HG03097 (cell line): ENCODE data around the gene PASK.

Experiments
- ATAC-seq: cut with Tn5 transposase; IDR thresholded peaks from one replicate; pipeline ENCODE4 v1.9.1; 2021; ENCODE audit not compliant: unreplicated experiment, low FRiP score

PASK gene

DNA sequence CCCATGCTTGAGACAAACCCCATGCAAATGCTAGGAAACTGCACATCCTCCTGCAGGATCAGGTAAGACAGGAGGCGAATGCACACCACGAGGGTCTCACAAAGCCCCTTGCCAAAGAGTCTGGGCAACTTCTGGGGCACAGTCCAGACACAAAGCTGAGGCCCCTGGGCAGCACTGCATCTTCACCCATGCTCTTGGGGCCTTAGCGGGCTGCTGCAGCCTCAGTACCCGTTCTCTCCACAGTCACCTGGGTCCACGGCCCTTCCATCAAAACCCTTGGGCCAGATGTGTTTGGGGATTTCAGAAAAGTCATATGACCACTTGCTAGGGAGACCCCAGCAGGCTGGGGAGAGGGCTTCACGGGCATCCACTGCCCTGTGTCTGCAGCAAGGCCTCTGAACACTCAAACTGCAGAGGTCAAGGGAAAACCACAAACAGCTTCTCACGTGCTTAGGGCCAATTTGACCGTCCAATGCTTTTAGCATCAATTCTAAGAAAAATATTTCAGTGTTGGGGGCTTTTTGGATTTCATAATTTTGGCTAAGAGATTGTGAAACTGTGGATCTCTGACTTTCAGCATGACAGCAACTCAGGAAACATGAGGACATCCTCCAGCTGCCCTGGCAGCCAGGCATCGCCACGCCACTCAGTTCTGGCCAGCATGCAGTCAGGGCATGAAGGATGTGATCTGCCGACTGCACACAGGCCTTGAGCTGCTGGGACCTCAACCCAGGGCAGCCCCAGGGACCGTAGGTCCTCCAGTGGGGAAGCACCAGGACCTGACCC is 20.0 kb downstream of the PASK start:
- no peak for ATAC-seq

DNA sequence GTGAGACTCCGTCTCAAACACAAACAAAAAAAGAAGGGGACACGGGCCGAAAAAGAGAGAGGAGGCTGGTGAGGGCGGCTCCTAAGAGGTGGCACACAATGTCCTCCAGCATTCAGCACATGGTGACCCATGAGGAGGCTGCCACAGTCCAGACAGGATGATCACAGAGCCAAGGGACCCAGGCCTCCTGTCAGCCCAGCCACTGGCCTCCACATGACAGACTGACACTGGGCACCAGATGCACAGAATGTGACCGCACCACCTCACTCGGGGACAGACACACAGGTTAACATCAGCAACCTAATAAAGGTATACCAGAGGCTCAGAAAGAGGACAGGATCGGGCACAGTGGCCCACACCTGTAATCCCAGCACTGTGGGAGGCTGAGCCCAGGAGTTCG is 21.0 kb downstream of the PASK start:
- no peak for ATAC-seq

DNA sequence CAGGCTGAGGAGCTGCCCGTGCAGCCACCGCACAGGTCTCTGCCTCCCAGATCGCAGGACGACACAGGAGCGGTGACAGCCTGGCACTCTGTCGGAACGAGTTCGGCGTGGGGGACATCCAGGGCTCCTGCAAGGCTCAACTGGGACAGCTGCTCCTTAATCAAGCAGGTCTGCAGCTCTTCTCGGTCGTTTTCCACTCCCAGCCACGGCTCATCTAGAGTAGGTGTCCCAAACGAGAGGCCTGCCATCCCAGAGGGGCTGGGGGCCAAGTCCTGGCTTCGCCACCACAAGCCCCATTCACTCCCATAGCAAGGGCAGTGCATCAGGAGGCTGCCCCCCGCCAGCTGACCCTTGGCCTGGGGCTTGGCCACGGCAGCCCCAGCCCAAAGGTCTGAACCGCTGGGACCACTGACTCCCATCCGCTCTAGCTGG is 22.5 kb downstream of the PASK start:
- no peak for ATAC-seq

DNA sequence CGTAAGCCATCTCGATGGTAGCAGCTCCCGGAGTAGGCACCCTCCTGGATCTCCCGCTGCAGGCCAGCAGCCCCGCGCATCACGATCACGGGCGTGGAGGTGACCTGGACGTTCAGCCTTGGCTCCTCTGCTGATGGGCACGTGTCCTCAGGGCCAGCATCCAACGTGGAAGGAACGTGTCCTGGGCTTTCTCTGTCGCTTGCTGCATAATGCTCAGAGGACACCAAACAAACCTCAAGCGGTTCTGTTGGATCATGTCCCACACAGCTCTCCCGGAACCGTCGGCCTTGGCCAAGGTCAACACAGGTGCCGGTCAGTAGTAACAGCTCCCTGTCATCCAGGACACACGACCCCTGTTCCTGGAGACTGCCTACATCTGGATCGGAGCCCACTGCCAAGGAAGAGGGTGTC is 23.1 kb downstream of the PASK start:
- no peak for ATAC-seq

DNA sequence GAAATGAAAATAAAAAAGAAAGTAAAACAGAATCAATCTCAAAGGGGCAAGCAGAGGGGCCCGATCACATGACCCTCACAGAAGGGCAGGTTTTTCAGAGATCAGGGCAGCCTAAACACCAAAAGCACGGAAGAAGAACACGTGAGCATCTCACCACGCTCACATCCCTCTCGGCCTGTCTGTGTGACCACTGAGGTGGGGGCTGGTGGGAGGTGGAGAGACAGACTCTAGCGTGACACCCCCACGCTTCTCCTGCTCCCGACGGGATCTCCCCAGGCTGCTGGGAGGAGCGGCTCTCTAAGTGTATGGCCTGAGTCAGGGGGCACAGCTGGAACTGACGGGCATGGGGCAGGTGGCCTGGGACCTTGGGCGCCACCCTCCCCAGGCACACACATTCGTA is 23.6 kb downstream of the PASK start:
- ATAC-seq: no peak

DNA sequence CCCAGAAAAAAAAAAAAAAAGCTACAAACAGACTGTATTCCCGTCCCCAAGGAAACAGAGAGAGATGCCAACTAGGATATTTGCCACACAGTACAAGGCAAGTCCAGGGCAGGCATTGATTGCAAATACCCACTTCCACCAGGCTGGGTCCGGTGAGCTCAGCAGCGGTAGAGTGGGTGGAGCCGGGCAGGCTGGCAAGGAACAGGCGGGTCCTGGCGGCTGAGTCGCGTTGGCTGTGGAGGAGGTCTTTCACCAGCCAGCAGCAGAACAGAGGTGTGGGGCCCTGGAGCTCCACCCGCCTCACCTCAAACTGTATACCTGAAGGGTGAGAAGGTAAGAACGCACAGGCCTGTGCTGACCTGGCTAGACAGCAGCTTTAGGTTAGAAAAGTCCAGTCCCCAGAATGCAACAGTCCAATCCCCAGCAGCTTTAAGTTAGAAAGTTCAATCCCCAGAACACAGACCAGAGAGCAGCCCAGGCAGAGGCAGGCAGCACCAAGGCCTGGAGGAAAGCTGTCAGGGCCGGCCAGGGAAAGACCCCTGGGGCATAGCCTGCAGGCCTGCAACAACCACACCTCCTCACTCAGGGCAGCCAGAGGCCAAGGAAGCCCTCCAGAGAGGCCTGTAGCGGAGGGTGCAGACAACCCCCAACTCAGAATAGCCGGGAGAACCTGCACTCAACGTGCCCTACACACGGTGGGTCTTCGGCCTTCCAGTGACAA is 25.3 kb downstream of the PASK start:
- ATAC-seq: no peak

DNA sequence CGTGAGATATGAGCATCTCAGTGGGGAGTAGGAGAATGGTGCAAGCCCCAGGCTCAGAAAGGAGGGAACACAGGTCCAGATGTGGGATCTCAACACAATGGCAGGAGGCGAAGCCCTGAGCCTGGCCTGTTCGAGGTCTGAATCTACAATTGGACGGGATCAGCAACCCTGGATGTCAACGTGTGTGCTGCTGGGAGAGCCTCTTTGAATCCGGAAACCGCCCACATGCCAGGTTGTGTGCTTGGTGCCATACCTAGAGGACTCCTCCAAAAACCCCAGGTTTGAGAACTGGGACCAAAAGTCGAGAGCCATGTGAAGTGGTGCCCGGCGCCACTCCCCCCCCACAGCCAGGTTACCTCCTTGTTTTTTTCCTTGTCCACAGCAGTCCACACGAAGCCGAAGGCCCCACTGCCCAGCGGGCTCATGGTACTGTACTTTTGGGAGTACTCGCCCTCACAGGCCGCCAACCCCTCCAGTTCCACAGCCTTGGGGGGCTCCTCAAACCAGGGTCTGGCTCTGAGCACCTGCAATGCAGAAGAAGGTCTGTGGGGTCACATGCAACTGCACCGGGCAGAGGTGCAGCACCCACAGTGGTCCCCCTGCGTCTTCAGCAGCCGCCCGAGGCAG is 26.8 kb downstream of the PASK start:
- ATAC-seq: no peak

DNA sequence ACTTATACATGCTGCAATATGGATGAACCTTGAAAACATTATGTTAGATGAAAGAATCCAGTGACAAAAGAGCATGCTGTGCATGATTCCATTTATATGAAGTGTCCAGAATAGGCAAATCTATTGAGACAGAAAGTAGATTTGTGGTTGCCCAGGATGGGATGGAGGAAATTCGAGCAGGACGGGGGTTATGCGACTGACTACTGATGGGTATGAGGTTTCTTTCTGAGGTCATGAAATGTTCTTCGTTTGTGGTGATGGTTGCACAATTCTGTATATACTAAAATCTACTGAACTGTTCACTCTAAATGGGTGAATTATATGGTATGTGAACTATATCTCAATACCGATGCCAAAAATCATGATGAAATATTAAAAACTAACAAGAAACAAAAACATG is 28.3 kb downstream of the PASK start:
- no peak for ATAC-seq

DNA sequence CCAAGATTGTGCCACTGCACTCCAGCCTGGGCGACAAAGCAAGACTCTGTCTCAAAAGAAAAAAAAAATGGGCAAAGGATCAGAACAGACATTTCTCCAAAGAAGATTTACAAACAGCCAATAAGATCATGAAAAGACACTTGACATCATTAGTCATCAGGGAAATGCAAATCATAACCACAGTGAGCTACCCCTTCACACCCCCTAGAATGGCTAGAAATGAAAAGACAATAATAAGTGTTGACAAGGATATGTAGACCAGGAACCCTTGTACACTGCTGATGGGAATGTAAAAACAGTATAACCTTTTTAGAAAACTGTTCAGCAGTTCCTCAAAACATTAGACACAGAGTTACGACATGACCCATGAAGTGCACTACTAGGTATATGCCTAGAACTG is 28.8 kb downstream of the PASK start:
- no peak for ATAC-seq

DNA sequence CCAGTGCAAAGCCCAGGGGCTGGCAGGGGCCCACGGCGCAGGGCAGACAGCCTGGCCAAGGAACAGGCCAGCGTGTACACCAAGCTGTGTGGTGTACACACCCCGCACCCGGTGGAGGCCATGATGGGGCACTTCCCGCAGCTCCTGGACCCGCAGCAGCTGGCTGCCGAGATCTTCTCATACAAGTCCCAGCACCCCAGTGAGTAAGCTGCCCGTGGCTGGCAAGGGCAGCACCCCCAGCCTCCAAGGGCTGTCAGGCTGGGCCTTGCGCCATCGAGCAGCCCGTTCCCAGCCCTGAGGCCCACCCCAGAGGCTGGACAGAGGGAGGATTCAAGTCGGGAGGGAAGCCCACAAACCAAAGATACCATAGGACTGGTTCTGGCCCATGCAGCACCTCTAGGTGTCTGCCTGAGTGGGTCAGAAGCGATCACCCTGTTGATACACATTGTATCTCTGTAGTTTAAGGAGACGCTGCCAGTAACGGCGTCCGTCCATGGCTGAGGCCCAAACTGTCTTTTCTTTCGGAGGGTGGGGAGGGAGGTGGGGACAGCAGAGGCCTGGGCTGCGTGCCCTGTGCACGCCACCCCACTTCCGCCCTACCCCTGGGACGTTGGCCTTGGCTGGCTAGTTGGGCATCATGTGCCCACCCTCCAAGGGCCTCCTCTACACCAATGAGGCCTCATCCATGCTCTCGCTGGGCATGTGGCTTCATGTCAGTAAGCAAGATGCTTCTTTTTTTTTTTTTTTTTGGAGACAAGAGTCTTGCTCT is 30.4 kb downstream of the PASK start:
- no peak for ATAC-seq

DNA sequence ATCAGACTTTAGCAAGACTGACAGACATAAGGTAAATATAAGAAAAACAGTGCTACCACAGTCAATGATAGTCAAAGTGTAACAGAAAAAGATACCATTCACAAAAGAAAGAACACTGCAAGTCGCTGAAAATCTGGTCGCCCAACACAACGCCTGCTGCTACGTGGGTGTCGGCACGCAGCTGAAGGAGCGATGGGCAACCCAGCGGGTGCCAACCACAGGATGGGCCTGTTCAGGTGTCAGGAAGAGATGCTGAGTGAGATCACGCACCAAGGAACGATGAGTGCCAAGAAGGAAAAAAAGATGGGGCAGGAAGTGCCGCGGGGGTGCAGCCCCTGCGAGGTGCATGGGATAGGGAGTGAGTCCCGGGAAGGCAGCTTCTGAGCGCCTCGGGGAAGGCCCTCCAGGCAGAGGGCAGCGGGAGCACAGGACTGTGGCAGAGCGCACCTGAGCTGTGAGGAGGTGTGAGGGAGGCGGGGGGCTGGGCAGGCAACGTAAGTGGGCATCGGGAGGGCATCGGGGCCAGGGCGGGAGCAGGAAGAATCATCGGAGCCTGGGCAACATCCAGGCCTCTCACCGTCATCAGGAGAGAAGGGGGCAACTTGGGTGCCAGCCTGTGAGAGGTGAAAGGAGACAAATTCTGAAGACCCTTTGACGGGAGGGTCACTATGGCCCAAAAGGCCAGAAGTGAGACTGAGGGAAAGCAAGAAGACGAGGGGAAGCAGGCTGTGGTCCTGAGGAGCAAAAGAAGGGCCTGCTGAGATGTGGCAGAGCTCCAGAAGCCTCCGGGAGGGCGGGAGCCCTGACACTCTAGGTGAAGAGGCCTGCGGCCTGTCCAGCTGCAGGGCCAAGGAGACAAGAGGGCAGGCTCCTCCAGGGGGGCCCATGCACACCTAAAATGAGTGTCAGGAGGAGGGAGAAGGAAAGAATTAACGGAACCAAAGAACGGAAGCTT is 32.4 kb downstream of the PASK start:
- ATAC-seq: no peak

DNA sequence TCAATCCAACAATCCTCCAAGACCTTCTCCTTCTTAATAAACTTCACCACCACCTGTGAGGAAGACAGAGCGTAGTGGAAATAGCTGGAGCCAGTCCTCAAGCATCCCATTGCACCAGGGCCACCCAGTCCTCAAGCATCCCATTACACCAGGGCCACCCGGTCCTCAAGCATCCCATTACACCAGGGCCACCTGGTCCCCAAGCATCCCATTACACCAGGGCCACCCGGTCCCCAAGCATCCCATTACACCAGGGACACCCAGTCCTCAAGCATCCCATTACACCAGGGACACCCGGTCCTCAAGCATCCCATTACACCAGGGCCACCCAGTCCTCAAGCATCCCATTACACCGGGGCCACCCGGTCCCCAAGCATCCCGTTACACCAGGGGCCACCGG is 33.9 kb downstream of the PASK start:
- no peak for ATAC-seq

DNA sequence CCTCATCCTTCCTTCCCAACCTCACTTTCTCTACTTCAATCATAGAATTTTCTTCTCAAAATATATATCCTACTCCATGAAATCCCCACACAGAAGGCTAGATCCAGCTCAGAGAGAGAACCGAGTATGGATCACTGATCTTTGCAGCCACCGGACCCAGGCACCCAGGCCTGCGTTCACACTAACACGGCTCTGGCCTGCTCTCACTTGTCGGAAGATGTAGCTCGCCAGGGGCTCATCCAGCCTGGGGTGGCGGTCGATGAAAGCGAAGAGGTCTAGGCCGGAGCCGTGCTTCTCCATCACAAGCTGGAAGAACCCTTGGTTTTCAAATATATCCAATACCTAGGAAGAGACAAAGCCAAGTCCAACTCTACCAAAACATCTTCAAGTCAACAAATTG is 34.4 kb downstream of the PASK start:
- no peak for ATAC-seq

DNA sequence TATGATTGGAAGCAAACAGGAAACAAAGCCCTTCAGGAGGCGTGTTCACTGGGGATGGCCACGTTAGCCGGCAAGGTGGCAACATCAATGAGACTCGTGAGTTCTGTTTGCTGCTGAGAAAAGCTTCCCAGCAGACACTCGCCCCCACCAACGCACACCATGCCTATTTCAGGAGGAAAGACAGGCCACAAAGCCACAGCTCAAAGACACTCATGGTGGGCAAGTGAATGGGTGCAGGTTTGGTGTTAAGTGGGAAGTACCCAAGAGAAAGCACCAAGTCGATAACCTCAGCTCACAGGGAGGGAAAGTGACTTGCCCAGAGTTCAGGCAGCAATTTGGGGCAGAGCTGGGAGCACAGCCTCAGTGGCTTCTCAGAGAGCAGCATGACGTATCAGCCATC is 36.7 kb downstream of the PASK start:
- no peak for ATAC-seq

DNA sequence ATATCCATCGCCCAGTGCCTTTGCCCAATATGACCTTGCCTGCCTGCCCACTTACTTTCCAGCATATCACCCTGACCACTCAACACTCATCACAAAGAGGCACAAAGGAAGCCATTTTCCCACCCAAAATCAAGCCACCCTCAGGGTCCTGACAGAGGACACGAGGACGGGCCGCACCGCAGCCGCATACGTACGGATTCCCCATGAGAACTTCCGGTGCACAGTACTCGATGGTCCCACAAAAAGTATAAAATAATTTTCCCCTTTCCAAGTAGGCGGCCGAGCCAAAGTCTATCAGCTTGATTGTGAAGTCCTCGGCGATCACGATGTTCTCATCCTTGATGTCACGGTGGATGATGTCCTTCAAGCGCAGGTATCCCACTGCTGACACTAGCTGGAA is 37.2 kb downstream of the PASK start:
- no peak for ATAC-seq

DNA sequence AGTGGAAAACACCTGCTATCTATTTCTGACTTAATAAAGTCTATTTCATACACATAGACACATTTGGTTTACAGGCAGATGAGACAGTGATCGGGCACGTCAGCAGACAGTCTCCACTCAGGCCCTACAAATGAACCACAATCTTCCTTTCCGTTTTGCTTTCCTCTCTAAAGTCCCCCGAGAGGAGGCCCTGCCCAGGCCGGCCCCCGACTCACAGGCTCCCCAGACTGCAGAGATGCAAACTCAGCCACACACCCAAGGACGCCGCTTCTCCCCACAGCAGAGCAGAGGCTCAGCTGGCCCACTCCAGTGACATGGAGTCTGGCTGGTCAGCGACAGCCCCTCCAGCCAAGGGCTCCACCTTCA is 37.8 kb downstream of the PASK start:
- ATAC-seq: no peak

DNA sequence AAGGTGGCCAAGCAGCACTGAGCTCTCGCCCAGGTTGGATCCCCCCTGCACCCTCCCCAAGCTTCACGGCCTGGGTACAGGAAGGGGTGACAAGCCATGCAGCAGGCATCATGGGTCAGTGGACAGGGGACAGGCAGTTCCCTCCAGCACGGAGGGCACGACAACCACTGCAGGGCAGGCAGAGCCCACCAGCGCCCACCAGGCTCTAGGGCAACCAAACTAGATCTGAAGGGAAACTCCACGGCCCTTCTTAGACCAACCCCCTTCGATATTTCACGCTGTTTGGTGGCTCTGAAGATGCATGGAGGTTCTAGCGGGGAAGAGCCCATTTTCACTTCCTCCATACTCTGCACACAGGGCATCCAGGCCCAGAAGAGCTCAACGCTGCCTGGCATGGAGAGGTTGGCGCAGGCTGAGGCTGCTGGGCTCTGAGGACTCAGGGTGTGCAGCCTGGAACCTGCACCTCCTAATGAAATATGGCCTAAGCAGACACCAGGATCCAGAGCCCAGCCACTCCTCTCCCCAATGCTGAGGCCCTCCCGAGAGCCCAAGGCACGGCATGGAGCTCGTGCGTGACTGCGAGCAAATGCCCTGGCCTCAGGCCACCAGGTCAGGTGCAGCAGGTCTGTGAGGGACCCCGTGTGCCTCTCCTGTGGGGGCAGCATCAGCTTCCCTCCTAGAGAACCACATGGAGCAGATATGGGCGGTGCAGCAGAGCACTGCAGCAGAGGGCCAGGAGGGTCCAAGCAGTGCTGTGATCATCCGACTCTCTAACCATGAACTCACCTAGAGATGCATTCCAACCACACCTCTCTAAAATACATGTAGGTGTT is 38.4 kb downstream of the PASK start:
- ATAC-seq: no peak

DNA sequence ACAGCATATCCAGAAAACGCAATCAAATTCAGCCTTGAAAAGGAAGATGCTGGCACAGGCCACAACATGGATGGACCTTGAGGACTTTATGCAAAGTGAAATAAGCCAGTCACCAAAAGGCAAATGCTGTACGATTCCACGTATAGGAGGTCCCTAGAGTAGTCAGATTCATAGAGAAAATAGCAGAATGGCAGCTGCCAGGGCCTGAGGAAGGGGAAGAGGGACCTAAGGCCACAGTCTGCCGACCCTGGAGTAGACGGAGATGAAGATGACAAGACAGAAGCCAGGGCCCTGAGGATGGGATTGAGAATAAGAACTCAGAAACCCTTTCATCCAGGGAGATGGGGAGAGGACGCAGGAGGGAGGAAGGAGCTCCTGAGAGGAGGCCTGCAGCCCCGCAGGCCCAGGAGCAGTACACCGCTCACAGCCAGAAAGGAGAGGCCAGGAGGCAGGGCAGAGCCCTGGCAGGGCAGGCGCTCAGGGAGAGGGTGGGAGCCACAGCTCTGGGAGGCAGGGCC is 39.1 kb downstream of the PASK start:
- no peak for ATAC-seq
